Testis (tissue), 3 donors: ENCODE results near the gene TMOD2. TPM values are rescaled to one million over a fixed set of nuclear protein-coding genes. Genes with fewer than 3 reads are reported as not detected.

Experiments used
- DNase-seq: peaks from one replicate; pipeline ENCODE4 v3.0.0-alpha.2; 2019
- H3K27ac ChIP-seq, 2 donors: fragments of 200-600 bp; sonication (generic); one replicate each; pipeline ENCODE4 v1.5.1; 2019
- H3K27me3 ChIP-seq: fragments of 200-600 bp; sonication (generic); one replicate; pipeline ENCODE4 v1.5.1; 2019
- H3K36me3 ChIP-seq: fragments of 200-600 bp; sonication (generic); one replicate; pipeline ENCODE4 v1.5.1; 2017; ENCODE audit warnings: low read depth; ENCODE audit errors: missing control alignments
- H3K4me1 ChIP-seq: fragments of 200-600 bp; sonication (generic); one replicate; pipeline ENCODE4 v1.5.1; 2019
- H3K4me3 ChIP-seq, 2 donors: fragments of 200-600 bp; sonication (generic); one replicate each; pipeline ENCODE4 v1.5.1; 2017 to 2019
- H3K9me3 ChIP-seq: fragments of 200-600 bp; sonication (generic); one replicate; pipeline ENCODE4 v1.5.1; 2017
- POLR2A ChIP-seq: fragments of 450-650 bp; IDR thresholded peaks from one replicate; pipeline ENCODE4 v1.6.1; 2017; ENCODE audit warnings: antibody characterized with exemption, mild to moderate bottlenecking, moderate library complexity
- WGBS, 2 donors: methylation state at CpG; one replicate each; pipeline ENCODE4 v1.1.5; 2018; 5-methylcytosine and 5-hydroxymethylcytosine counted together
- intact Hi-C: fragments of 100-400 bp; cut with DNase I; formaldehyde crosslinking; loops from one replicate; pipeline ENCODE4 v1.15.1; 2023; ENCODE audit warnings: low total_unique reads
- polyA plus RNA-seq: library from polyadenylated mRNA; stranded (reverse); fragments of 350-450 nt; fragmentation: Illumina TruSeq; extraction: RNeasy Lipid Tissue Mini Kit (QIAGEN cat#74804); gene quantifications from one replicate; pipeline ENCODE4 v1.2.3, GENCODE V29; 2014; ENCODE audit warnings: low read depth, low replicate concordance; ENCODE audit not compliant: insufficient read depth
- total RNA-seq, 2 donors: library from RNA; depleted of rRNA; stranded (reverse); fragments of >200 nt; gene quantifications; one replicate each; pipeline ENCODE4 v1.2.3, GENCODE V29; 2016
- TF ChIP-seq, protein P1 (sequence below), 3 experiments: fragments of 450-650 bp in 2 of 3; fragments of 200-600 bp in 1 of 3; sonication (generic) in 1 of 3; IDR thresholded peaks; one replicate each; pipeline ENCODE4 v1.5.1; 2016 to 2019; ENCODE audit warnings: antibody characterized with exemption in 3 of 3, mild to moderate bottlenecking in 2 of 3, moderate library complexity in 1 of 3

TMOD2 gene
- total and polyA plus RNA-seq, 3 donors from 2014 or later = 5.8 to 6.4 (median 5.9) TPM

DNA sequence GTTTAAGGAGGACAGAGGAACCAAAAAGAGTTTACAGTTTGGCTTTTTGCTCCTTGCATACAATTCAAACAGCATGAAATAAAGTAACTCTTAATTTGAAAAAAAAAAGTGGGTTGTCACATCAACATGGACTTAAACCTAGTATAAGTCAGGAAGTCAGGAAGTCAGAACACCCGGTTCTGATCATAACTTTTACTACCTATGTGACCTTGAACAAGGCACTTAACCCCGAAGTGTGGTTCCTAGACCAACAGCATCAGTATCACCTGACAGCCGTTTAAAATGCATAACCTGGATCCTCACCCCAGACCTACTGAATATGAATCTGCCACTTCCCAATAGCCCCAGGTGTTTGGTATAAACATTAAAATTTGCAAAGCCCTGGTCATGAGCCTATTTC is 32.7 kb upstream of the TMOD2 start:
- WGBS, 2 donors = 76 to 79% methylated on average over 3 of the region's 3 CpGs
- DNase-seq = no peak

DNA sequence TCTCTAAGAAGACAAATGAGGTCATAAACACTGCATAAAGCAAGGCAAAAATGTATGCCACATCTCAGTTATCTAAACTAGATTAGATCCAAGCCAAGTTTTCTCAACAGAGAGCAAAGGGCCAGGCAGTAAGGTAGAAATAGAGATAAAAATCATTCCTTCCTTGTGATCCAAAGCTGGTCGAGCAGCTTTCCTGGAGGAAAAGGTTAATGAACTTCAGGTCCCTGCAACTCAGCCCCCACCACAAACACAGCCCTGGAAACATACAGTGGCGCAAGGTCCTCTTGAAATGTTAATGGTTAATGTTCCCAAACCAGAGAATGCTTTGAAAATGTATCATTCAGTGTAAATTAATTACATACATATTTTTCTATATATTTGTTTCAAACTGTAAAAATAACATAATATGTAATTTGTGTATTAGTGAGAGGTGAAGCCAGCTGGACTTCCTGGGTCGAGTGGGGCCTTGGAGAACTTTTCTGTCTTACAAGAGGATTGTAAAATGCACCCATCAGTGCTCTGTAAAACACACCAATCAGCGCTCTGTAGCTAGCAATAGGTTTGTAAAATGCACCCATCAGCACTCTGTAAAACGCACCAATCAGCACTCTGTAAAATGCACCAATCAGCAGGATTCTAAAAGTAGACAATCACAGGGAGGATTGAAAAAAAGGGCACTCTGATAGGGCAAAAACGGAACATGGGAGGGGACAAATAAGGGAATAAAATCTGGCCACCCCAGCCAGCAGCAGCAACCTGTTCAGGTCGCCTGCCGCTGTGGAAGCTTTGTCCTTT is 31.0 kb upstream of the TMOD2 start:
- 71 to 77% methylated on average over 8 of the region's 8 CpGs for WGBS, 2 donors
- H3K4me1 ChIP-seq = no peaks in the 10 kb centered on the region
- no peaks in the 10 kb centered on the region for H3K36me3 ChIP-seq
- no peak overlapping the region for H3K4me3 ChIP-seq
- no peaks in the 10 kb centered on the region for H3K27me3 ChIP-seq
- intact Hi-C loops = no loop called here
- TF ChIP-seq, protein P1, sequence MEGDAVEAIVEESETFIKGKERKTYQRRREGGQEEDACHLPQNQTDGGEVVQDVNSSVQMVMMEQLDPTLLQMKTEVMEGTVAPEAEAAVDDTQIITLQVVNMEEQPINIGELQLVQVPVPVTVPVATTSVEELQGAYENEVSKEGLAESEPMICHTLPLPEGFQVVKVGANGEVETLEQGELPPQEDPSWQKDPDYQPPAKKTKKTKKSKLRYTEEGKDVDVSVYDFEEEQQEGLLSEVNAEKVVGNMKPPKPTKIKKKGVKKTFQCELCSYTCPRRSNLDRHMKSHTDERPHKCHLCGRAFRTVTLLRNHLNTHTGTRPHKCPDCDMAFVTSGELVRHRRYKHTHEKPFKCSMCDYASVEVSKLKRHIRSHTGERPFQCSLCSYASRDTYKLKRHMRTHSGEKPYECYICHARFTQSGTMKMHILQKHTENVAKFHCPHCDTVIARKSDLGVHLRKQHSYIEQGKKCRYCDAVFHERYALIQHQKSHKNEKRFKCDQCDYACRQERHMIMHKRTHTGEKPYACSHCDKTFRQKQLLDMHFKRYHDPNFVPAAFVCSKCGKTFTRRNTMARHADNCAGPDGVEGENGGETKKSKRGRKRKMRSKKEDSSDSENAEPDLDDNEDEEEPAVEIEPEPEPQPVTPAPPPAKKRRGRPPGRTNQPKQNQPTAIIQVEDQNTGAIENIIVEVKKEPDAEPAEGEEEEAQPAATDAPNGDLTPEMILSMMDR (IDR thresholded peaks at IDR 0.05) = no peak
- no peak for TF ChIP-seq POLR2A
- no peaks in the 10 kb centered on the region for H3K9me3 ChIP-seq
- no peak overlapping the region for H3K27ac ChIP-seq
- no peak for DNase-seq

More for the DNA sequence above, 32.7 kb upstream of the TMOD2 start:
- TF ChIP-seq POLR2A = no peak
- TF ChIP-seq, protein P1 (IDR thresholded peaks at IDR 0.05) = no peak
- Histone ChIP-seq H3K4me3 (no peak overlapping the region), H3K9me3 (no peaks in the 10 kb centered on the region), H3K27me3 (no peaks in the 10 kb centered on the region), H3K27ac (no peak overlapping the region), H3K36me3 (no peaks in the 10 kb centered on the region), H3K4me1 (no peaks in the 10 kb centered on the region)
- intact Hi-C loops = no loop called here

DNA sequence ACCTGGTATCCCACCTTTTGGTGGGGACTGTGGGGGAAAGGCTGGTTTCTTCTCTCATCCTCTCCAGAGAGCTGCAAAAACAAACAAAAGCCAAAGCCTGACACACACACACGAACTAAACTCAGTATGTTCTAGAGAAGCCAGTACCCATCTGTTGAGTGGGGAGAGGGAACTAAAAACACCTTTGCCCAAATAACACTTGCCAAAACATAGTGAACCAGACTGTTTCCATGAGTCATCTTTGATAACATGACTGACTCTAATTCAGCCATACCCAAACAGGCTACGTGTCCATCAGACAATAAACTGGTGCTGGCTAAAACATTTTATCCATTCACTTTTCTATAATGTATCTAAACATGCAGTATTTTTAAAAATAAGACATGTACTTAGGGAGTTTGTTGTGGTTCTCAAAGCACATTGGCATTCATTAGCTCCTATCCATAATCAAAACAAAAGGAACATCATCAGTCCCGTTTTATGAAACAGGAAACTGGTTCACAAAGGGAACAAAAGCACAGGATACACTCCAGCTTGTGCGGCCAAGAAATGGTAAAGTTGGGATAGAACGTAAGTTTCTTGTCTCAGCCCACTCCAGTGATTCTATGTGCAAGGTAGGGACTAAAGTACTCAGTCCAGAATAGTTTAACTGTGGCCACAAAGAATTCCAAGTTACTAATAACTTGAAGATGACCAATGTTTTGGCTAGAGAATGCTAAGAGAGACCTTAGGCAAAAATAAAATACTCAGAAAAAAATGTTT is 30.0 kb upstream of the TMOD2 start:
- no peaks in the 10 kb centered on the region for H3K9me3 ChIP-seq
- intact Hi-C loops = no loop called here
- H3K4me3 ChIP-seq = no peak overlapping the region
- no peaks in the 10 kb centered on the region for H3K36me3 ChIP-seq
- TF ChIP-seq, protein P1 (IDR thresholded peaks at IDR 0.05) = no peak
- TF ChIP-seq POLR2A = no peak
- no peak overlapping the region for H3K27ac ChIP-seq
- DNase-seq = no peak
- H3K27me3 ChIP-seq = no peaks in the 10 kb centered on the region
- H3K4me1 ChIP-seq = peaks cover 2% of the 10 kb centered on the region
- WGBS, 2 donors = 81 to 84% methylated on average over 5 of the region's 5 CpGs

DNA sequence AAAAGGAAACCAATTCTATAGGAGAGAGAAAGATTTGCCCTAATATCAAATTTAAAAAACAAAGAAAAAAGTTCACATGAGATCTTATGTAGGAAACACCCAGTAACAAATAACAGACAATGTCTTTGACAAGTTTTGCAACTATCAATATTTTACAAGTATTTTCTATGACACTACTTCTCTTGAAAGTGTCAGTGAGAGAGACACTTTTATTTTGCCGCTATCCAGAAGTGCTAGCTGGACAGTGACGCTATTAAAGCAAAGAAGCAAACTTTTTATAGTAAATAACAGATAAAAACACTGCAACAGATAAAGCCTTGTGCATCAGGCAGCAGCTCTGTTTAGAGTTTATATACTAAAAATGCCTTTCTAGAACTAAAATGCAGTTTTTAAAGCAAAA is 27.2 kb upstream of the TMOD2 start:
- TF ChIP-seq, protein P1 (IDR thresholded peaks at IDR 0.05) = no peak
- no peak for TF ChIP-seq POLR2A
- no peak overlapping the region for H3K4me3 ChIP-seq
- intact Hi-C loops = no loop called here
- no peaks in the 10 kb centered on the region for H3K36me3 ChIP-seq
- H3K4me1 ChIP-seq = peaks cover 4% of the 10 kb centered on the region
- H3K9me3 ChIP-seq = no peaks in the 10 kb centered on the region
- no peak for DNase-seq
- H3K27ac ChIP-seq = no peak overlapping the region
- no peaks in the 10 kb centered on the region for H3K27me3 ChIP-seq
- WGBS, 2 donors = 76 to 79% methylated on average over 2 of the region's 2 CpGs
